ENCODE measurements around the gene SEPTIN10. TPM values are rescaled to one million over a fixed set of nuclear protein-coding genes. Genes with fewer than 3 reads are reported as not detected.

The SEPTIN10 gene
- total and polyA plus RNA-seq, 2 donors (not counting 1 experiment from before 2014, with no cell fraction given), result 90.3 to 99.4 TPM

DNA sequence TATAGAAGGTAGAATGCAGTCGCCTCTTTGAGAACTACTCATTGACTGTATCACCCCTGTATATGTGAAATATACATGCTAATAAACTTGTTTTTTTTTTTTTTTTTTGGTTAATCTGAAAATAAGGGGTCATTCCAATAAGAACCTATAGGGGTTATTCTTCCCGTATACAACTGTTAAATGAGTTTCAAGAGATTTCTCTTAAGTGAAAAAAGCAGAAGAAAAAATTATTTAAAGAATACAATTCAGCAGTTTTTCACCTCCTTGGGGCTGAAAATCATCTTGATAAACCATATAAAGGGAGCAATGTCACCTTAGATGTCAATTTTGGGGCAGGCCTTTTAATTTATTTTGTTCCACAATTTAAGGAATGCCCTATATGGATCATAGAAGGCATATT is 66.5 kb downstream of the SEPTIN10 start:
- no peak overlapping the region for H3K4me2 ChIP-seq (ENCODE audit: extremely low read depth, insufficient read depth, low read length)
- H3K27ac ChIP-seq (ENCODE audit: insufficient read depth, low read length), result no peak overlapping the region
- H3K27me3 ChIP-seq (ENCODE audit: control insufficient read depth, insufficient read depth, low read length), result no peaks in the 10 kb centered on the region
- DNase-seq (ENCODE audit: low read depth in 2 of 2), result no peak
- TF ChIP-seq CTCF (conservative IDR thresholded peaks at IDR 0.05 in 1 of 2, IDR thresholded peaks at IDR 0.05 in 1 of 2; ENCODE audit: low read depth in 1 of 2, low read length in 2 of 2) (no peak), EZH2 (IDR thresholded peaks at IDR 0.05; ENCODE audit: low read length, missing control alignments) (no peak)
- no peak overlapping the region for H2AFZ ChIP-seq (ENCODE audit: low read length)
- H3K9me3 ChIP-seq (ENCODE audit: control insufficient read depth, insufficient read depth, low read depth, low read length), result no peaks in the 10 kb centered on the region
- no peak overlapping the region for H3K4me3 ChIP-seq (replicated peaks in 1 of 4; ENCODE audit: control extremely low read depth in 1 of 4, insufficient read depth in 1 of 4, low read depth in 3 of 4, low read length in 4 of 4)
- H4K20me1 ChIP-seq (ENCODE audit: control insufficient read depth, extremely low read depth, insufficient read depth, low read length), result peaks cover 2% of the 10 kb centered on the region
- no peaks in the 10 kb centered on the region for H3K4me1 ChIP-seq (ENCODE audit: control insufficient read depth, extremely low read depth, insufficient read depth, low read length)
- no peak overlapping the region for H3K9ac ChIP-seq (ENCODE audit: insufficient read depth, low read length)
- H3K79me2 ChIP-seq (ENCODE audit: control insufficient read depth, insufficient read depth, low read length), result no peaks in the 10 kb centered on the region
- peaks cover 2% of the 10 kb centered on the region for H3K36me3 ChIP-seq (ENCODE audit: control insufficient read depth, insufficient read depth, low read length)

DNA sequence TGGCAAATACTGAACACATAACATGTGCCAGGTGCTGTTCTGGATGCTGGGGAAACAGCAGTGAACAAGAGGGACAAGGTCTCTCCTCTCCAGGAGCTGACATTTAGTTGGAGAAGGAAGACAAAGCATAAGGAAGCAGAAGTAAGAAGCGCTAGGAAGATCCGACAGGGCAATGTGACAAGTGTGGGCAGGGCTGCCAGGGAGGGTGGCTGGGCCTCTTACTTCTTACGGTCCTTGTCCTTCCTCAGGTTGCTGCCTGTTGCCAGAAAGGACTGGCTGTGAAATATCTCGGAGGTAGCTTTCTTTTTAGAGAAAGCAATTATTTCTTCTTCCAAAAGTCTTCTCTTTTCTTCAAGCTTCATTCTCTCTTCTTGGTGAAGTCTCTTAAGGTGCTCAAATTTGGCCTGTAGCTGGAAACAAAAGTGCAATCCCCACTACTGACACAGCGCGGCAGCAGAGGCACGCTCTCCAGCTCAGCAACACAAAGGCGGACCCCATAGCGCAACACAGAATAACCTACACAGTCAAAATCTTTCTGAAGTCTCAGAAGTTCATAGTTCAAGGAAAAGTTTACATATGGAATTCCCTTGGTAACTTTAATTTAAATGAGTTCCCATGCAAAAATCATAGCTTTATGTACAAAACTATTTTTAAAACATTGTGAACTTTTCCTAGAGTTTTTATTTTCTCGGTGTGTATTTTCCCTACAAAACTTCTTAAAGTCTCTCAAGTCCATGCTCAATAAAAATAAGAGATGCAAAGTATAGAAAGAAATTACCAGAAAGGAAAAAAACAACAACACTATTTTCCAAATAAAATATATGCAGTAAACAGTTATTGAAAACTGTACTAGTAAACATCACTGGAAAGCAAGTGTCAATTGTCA is 67.7 kb downstream of the SEPTIN10 start:
- Histone ChIP-seq H3K4me3 (replicated peaks in 1 of 4; ENCODE audit: control extremely low read depth in 1 of 4, insufficient read depth in 1 of 4, low read depth in 3 of 4, low read length in 4 of 4) (no peak overlapping the region), H3K9ac (ENCODE audit: insufficient read depth, low read length) (no peak overlapping the region)
- TF ChIP-seq CTCF (conservative IDR thresholded peaks at IDR 0.05 in 1 of 2, IDR thresholded peaks at IDR 0.05 in 1 of 2; ENCODE audit: low read depth in 1 of 2, low read length in 2 of 2) (peak; percentile 98), EZH2 (IDR thresholded peaks at IDR 0.05; ENCODE audit: low read length, missing control alignments) (no peak)

DNA sequence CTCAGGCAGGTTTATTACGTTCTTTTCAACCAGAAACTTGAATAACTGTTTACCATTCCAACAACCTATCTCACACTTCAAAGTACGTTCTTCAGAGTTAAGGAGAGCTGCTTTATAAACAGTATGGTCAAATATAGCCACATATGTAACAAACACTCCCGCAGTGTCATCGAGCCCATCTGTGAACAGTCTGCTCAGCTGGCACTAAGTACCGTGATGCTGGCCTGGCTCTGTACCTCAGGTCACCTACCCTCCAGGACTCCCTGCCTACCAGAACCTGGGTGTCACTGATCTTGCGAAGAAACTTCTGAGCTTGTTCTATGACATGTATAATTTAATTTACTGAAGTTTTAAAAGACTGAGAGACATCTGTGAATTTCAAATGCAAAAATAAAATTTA is 71.4 kb downstream of the SEPTIN10 start:
- no peaks in the 10 kb centered on the region for H3K4me1 ChIP-seq (ENCODE audit: control insufficient read depth, extremely low read depth, insufficient read depth, low read length)
- peaks cover 2% of the 10 kb centered on the region for H4K20me1 ChIP-seq (ENCODE audit: control insufficient read depth, extremely low read depth, insufficient read depth, low read length)
- H3K27me3 ChIP-seq (ENCODE audit: control insufficient read depth, insufficient read depth, low read length), result no peaks in the 10 kb centered on the region
- H3K4me2 ChIP-seq (ENCODE audit: extremely low read depth, insufficient read depth, low read length), result no peak overlapping the region
- H3K9me3 ChIP-seq (ENCODE audit: control insufficient read depth, insufficient read depth, low read depth, low read length), result no peaks in the 10 kb centered on the region
- no peak overlapping the region for H2AFZ ChIP-seq (ENCODE audit: low read length)
- TF ChIP-seq EZH2 (IDR thresholded peaks at IDR 0.05; ENCODE audit: low read length, missing control alignments), result no peak
- TF ChIP-seq CTCF (conservative IDR thresholded peaks at IDR 0.05 in 1 of 2, IDR thresholded peaks at IDR 0.05 in 1 of 2; ENCODE audit: low read depth in 1 of 2, low read length in 2 of 2), result no peak
- H3K9ac ChIP-seq (ENCODE audit: insufficient read depth, low read length), result no peak overlapping the region
- H3K27ac ChIP-seq (ENCODE audit: insufficient read depth, low read length), result no peak overlapping the region
- no peaks in the 10 kb centered on the region for H3K79me2 ChIP-seq (ENCODE audit: control insufficient read depth, insufficient read depth, low read length)
- H3K36me3 ChIP-seq (ENCODE audit: control insufficient read depth, insufficient read depth, low read length), result peaks cover 2% of the 10 kb centered on the region
- no peak for DNase-seq (ENCODE audit: low read depth in 2 of 2)
- H3K4me3 ChIP-seq (replicated peaks in 1 of 4; ENCODE audit: control extremely low read depth in 1 of 4, insufficient read depth in 1 of 4, low read depth in 3 of 4, low read length in 4 of 4), result no peak overlapping the region

More for the DNA sequence above, 67.7 kb downstream of the SEPTIN10 start:
- peak; percentile 34 to 68 for DNase-seq (ENCODE audit: low read depth in 2 of 2)
- H3K27me3 ChIP-seq (ENCODE audit: control insufficient read depth, insufficient read depth, low read length), result no peaks in the 10 kb centered on the region
- H2AFZ ChIP-seq (ENCODE audit: low read length), result no peak overlapping the region
- H3K36me3 ChIP-seq (ENCODE audit: control insufficient read depth, insufficient read depth, low read length), result peaks cover 2% of the 10 kb centered on the region
- H3K27ac ChIP-seq (ENCODE audit: insufficient read depth, low read length), result no peak overlapping the region
- H3K4me1 ChIP-seq (ENCODE audit: control insufficient read depth, extremely low read depth, insufficient read depth, low read length), result no peaks in the 10 kb centered on the region
- no peak overlapping the region for H3K4me2 ChIP-seq (ENCODE audit: extremely low read depth, insufficient read depth, low read length)
- peaks cover 2% of the 10 kb centered on the region for H4K20me1 ChIP-seq (ENCODE audit: control insufficient read depth, extremely low read depth, insufficient read depth, low read length)
- no peaks in the 10 kb centered on the region for H3K79me2 ChIP-seq (ENCODE audit: control insufficient read depth, insufficient read depth, low read length)
- H3K9me3 ChIP-seq (ENCODE audit: control insufficient read depth, insufficient read depth, low read depth, low read length), result no peaks in the 10 kb centered on the region
